GM19468 (cell line): ENCODE measurements around the gene CXCL13.
A peak's percentile ranks its signal among the peaks of the same experiment; 100 is the strongest.
"Not testable (repeated sequence)": the region's sequence is repeated elsewhere in the genome, so short reads cannot be mapped to it uniquely, and the experiment has no call there.

Experiments used
- ATAC-seq: cut with Tn5 transposase; IDR thresholded peaks from one replicate; pipeline ENCODE4 v1.9.1; 2021; ENCODE audit warnings: mild to moderate bottlenecking, moderate library complexity, moderate number of reproducible peaks; ENCODE audit not compliant: unreplicated experiment; ENCODE audit errors: extremely low read depth

Gene CXCL13, protein sequence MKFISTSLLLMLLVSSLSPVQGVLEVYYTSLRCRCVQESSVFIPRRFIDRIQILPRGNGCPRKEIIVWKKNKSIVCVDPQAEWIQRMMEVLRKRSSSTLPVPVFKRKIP

DNA sequence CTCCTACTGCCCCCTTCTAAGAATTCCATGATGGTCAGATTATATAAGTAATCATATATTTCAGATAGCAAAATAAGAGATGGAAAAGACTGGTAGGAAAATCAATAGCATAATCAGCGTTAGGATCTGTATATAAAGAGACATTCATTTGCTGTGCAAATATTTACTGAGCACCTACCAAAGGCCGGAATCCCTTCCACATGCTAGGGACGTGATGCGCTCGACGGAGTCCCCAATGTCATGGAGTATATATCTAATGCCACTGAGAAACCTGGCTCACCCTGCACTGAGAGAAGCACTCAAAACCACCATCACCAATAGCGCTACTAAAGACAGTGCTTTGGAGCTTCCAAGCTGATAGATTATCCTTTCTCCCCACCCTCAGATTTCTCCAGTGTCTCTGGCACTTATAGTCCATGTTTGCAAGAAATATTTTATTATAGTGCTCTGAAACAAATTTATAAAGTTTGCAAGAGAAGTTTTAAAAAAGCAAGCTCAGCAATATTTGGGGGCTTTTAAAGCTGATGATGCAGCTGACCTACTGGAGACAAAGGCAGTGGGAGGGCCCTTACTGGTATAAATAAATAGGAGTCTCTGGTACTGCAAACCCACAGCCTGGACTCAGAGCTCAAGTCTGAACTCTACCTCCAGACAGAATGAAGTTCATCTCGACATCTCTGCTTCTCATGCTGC, at the start of gene CXCL13:
Gene CXCL13 (plus strand): TSS at position 611 of the 693 bp plus-strand sequence. CDS start 46 bp downstream, at position 657.
- no peak for ATAC-seq

DNA sequence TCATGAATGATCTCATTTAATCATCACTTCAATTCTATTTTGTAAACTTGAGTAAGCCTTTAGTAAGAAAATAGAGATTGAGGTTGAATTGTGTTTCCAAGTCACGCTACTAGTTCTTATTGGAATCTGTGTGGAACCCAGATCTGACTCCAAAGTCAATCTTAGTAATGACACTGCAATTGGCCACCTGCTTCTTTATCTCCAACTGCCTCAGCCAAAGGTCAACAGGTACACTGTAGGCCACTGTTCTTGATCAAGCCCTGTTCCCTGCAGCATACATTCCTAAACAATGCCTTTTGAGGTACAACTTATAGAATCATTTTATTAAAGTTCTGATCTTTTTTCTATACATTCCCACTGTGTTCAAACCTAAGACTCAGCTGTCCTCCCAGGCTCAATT, 45.5 kb upstream of the CXCL13 start:
- no peak for ATAC-seq

DNA sequence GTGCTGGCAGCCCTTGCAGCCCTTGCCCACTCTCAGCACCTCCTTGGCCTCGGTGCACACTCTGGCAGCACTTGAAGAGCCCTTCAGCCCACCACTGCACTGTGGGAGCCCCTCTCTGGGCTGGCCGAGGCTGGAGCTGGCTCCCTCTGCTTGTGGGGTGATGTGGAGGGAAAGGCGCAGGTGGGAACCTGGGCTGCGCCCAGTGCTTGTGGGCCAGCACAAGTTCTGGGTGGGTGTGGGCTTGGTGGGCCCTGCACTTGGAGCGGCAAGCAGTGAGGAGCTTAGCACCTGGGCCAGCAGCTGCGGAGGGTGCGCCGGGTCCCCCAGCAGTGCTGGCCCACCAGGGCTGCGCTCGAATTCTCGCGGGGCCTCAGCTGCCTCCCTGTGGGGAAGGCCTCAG, 43.9 kb upstream of the CXCL13 start:
- not testable (repeated sequence) for ATAC-seq

DNA sequence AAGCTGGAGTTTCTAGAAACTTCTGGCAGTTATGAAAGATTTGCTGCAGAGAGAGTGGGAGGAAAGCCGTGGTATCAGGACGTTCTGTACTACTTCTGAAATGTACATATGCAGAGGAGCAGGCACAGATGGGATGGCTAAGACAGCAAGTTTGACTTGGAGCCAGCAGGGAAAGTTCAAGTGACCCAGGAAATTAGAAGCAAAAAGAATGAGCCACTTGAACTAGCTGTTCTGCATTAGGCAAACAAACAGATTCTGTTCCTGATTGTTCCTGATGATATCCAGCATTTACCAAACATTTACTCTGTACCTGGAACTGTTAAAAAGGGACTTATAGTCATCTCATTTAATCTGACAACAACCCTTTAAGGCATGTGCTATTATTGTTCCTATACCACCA, 41.4 kb upstream of the CXCL13 start:
- no peak for ATAC-seq

DNA sequence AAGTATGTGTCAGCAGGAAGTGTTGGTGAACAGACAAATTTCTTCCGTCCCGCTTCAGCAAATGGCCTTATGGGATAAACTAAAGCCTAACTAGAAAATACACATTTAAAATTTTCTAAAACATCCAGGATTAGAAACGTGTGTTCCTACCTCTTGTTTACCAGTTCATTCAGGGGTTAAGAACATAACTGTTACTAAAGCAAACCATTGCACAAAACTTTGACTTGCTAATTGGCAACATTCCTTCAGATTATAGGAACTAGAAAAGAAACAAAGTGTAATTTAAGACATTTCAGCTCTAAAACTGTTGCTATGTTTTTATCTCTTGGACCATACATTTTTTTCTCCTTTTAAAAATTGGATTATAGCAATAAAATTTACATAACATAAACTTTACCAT, 39.5 kb upstream of the CXCL13 start:
- no peak for ATAC-seq

DNA sequence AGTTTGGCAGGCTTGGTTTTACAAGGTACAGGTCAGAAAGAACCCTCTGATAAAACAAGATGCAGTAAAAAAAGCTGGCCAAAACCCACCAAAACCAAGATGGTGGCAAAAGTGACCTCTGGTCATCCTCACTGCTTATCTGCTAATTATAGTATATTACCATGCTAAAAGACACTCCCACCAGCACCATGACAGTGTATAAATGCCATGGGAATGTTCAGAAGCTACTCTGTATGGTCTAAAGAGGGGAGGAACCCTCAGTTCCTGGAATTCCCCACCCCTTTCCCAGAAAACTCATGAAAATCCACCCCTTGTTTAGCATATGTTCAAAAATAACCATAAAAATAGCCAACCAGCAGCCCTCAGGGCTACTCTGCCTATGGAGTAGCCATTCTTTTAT, 38.1 kb upstream of the CXCL13 start:
- no peak for ATAC-seq

DNA sequence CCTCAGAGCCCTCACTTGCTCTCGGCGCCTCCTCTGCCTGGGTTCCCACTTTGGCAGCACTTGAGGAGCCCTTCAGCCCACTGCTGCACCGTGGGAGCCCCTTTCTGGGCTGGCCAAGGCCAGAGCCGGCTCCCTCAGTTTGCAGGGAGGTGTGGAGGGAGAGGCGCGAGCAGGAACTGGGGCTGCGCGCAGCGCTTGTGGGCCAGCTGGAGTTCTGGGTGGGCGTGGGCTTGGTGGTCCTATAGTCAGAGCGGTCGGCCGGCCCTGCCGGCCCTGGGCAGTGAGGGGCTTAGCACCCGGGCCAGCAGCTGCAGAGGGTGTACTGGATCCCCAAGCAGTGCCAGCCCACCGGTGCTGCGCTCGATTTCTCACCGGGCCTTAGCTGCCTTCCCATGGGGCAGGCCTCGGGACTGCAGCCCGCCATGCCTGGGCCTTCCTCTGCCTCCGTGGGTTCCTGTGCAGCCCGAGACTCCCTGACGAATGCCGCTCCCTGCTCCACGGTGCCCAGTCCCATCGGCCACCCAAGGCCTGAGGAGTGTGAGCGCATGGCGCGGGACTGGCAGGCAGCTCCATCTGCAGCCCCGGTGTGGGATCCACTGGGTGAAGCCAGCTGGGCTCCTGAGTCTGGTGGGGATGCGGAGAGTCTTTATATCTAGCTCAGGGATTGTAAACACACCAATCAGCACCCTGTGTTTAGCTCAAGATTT, 35.0 kb upstream of the CXCL13 start:
- not testable (repeated sequence) for ATAC-seq

DNA sequence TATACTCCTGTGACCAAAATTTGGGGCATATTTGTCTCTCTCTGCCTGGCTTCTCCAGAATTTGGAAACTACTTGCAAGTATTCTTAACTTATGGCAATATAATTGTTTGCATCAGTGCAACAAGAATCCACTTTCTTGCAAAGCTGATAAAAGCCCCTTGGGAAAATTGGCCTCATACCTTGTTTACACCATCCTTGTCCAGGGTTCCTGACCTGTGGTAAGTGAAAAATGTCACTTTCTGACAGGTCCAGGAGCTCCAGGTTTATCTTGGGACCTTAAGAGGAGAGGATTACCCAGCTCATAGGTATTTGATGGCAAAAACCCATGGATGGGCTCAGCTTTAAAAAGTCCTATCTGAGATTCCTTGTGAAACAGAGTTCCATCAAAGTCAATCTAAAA, 29.3 kb upstream of the CXCL13 start:
- ATAC-seq: no peak

DNA sequence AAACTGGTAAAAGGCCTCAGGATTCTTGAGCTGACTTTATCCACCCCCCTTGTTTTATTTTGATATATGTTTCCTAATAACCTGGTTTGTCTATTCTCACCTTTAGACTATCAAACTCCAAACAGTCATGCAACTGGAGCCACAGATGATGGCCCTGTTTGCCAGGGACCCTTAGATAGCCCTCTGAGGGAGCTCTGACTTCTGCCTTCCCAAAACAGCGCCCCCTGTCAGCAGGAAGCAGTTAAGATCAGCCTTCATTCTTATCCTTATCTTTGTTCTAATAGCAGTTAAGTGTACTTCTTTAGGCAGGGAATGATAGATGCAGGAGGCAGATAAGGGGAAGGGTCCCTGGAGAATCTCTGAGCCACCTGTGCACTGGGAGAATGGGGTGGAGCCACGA, 27.5 kb upstream of the CXCL13 start:
- ATAC-seq: no peak

DNA sequence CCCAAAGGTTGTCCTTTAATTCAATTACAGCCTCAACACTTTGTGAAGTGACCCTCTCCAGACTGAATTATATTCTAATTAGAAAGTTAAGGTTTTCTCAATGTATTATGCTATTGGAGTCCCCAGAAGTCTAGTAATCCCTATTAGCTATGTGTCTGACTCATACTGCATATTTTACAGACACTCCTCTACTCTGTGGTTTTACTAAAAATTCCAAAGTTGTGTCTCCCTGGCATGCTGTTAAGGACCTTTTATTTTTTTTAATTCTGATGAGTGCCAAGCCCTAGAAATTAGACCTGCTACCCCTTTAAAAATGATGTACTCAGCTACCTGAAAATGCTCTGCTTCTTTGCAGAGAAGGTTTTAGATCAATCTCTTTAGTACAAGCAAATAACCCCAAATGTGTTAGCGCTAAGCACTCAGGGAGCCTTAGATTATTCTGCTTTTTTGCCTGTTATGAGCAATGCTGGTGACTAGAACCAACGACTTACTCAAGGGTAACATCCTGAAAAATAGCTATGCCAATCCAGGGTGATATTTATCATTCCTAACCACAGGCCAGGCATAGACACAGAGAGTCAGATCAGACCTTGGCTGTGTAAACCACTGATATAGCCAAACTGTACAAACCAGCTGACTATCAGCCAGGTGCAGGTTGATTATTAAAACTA, 26.1 kb upstream of the CXCL13 start:
- no peak for ATAC-seq

DNA sequence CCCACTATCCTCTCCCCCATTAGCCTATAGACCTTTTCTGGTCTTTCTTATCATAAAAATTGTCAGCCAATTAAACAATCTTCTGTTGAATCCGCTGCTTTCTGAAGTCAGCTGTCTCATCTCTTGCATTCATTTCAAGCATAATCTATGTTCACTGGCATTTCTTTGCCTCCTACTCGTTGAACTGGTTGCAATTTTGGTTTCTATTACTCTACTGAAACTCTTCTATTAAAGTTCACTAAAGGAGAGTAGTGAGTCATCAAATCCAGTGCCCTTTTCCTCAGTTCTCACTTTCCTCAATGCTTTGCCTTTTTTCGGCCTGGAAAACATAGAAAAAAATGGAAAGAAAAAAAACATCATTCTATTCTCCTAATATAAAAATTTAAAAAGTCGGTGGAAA, 23.9 kb upstream of the CXCL13 start:
- no peak for ATAC-seq

DNA sequence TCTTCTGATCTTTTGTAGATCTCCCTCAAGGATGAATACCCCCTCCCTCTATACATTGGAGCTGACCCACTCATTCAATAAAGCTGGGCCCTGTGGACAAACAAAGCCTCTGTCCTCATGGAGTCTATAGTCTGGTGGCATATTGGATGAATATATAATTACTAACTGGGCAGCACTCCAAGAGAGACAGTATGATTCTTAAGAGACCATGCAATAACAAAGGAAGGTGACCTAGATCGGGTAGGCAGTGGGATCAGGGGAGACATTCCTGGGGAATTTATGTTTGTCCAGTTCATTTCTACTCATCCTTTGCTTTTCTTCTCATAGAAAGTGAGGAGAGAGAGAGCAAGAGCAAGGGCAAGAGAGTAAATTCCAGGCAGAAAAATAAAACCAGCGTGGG, 23.5 kb upstream of the CXCL13 start:
- ATAC-seq: no peak

DNA sequence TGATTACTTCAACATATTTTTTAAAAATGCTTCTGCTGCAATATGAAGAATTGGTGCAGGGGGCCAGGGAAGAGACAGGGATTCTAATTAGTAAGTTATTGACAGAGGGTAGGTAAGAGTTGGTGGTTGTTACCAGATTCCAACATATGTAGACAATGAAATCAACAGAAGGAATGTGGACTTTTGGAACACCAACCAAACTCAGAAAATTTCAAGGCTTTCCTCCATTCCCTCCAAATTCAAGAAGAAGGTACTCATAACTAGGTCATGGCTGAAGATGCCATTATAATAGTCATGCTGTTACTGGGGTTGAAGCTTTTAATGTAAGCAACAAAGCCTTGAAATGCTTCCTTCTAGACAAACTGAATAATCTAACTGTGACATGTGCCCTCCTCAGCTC, 22.9 kb upstream of the CXCL13 start:
- ATAC-seq: no peak

DNA sequence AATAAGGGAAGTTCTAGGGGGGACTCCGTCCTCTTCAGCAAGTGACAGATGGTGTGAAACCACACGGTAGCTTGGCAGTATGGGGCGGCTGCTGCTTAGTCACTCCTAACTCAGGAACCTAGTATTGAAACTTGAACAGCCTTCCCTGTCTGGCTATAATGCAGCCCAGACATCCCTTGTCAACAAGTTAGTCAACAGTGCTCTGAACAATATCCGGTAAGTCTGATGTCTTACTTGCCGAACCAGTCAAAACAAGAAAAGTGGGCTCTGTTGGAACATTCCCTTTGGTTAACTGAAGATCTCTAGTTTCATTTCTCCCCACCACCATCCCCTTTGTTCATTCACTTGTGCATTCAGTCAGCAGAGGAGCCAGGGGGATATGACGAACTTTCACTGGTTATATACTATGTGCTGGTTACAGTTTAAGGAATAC, 18.7 kb upstream of the CXCL13 start:
- peak; percentile 96 for ATAC-seq

DNA sequence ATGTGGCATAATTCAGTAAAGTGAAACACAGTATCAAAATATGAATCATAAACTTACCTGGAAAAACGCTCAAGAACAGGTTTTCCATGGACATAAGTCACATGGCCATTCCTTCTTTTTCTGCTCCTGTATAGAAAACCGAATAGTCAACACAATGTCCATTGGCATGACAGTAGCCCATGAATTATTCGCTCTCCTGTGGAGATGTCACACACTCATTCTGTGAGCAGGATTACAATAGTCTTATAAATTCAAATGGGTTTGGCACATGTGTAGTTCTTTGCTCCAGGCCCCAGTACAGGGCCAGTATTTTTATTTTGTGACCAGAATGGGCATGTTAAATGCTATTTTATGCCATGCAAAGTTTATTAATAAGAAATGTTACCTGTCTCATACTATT, 15.1 kb upstream of the CXCL13 start:
- no peak for ATAC-seq

DNA sequence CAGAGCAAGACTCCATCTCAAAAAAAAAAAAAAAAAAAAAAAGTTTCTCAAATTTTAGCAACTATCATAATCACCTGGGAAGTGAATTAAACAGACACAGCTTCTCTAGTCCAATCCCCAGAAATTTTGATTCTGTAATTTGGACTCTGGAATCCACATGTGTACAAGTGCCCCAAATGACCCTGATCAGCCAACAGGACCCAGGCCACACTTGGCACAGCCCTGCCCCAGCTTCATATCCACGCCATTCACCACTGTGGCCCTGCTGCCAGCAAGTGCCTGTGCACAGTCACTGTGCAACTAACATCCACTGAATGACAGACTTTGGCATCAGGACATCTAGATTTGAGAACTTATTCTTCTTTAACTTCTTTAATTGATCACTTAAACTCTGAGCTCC, 14.1 kb upstream of the CXCL13 start:
- no peak for ATAC-seq

DNA sequence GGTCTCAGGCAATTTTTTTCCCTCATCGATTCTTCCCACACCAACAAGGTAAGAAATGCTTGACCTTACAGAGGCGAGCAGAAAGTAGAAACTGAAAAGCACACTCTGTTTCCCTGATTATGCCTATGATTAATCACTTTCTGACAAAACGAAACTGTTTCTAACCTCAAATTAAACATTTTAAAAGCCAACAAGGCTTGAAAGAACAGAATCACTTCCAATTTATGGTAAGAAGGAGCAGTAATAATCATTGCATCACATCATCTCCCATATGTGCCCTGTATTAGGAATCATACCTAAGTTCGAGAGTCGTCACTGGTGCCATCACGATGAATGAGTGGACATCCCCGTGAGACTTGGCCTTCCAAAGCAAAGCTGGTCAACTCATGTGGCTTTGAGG, 12.5 kb upstream of the CXCL13 start:
- ATAC-seq: no peak

DNA sequence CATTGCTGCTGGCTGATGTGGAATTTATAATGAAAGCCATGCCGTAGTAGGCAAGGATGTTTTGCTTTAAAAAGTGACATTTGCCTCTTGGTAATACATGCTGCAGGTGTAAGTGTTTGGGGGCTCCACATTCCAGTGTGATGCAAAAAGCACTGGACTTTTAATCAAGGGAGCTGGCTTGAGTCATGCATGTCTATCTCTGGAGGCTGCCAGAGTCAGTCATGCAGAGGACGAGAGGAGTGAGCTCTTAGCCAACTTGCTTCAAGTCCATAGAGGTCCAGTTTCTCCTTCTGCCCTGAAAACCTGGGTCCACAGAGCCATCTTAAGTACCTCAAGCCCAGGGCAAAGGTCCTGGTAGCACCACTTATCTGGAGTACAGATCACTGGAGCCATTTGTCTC, 11.6 kb upstream of the CXCL13 start:
- ATAC-seq: no peak

DNA sequence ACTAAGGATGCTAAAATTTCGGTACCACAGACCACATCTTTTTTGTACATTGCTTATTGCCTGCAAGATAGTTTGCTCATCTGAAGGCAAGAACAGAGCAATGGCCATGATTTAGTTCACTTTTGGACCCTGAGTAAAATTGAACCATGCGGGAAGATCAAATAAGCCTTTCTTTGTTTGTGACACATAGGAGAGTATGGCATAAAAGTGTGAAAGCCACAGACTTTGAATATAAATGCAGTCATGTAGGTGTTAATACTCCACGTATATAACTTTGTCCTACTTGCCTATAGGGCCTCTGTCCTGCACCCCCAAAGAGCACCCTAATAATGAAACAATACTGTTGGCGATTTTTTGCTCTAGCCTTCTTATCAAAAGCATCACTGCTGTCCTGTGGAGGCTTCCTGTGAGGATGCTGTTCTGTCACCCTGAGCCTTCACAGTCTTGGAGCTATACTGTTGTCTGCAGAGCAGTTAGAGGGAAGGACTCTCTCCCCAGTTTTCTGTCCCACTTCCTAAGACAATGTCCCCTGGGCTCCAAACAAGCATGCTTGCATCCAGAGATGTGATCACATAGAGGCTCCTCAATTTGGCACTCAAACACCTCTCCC, 10.2 kb upstream of the CXCL13 start:
- no peak for ATAC-seq

DNA sequence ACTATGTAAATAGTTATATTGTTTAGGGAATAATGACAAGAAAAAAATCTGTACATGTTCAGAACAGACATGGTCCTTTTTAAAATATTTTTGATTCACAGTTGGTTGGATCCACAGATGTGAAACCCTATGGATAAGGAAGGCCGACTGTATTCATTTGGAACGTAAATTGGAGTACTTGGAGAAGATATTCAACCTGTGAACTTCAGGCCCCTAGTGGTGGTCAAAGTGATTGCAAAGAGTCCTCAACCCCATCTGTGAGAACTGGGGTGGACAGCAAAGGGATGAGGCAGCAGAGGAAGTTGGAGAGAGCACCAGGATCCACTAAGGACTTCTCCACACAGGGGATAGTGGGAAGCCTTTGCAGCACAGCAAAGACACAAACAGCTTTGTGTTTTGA, 6.2 kb upstream of the CXCL13 start:
- ATAC-seq: no peak
